HepG2 (cell line): Measurements from ENCODE around the gene ADAD2. TPM values are rescaled to one million over a fixed set of nuclear protein-coding genes. Genes with fewer than 3 reads are reported as not detected.
A peak's percentile ranks its signal among the peaks of the same experiment; 100 is the strongest.

Experiments
- KDM1A ChIP-seq: IDR thresholded peaks from 2 replicates; pipeline ENCODE4 v1.6.1; 2016; ENCODE audit warnings: missing compliant biosample characterization
- TEAD3 ChIP-seq: optimal IDR thresholded peaks from 2 replicates; pipeline ENCODE3; 2016; ENCODE audit warnings: borderline replicate concordance
- ZNF724P ChIP-seq: sonication (generic); formaldehyde crosslinking; IDR thresholded peaks from 2 replicates; pipeline ENCODE4 v1.8.0; 2022; ENCODE audit warnings: missing genetic modification reagents, borderline replicate concordance
- polyA plus RNA-seq, 8 experiments: library from polyadenylated mRNA; depleted of rRNA in 3 of 8; stranded (reverse) in 7 of 8; unstranded in 1 of 8; fragments of >200 nt; fragmentation: Illumina TruSeq in 4 of 8; extraction: Trizol in 4 of 8; gene quantifications; 2 replicates each; pipeline versions ENCODE4 v1.2.1 to v1.2.3, GENCODE V29; 2011 to 2016; ENCODE audit warnings: low read depth in 4 of 8, missing spikeins in 1 of 8, mixed read lengths in 1 of 8; ENCODE audit not compliant: insufficient read depth in 1 of 8
- total RNA-seq, 5 experiments: library from RNA; depleted of rRNA; stranded (reverse); fragments of >200 nt; fragmentation: Illumina TruSeq; extraction: Trizol; gene quantifications; 2 replicates each; pipeline ENCODE4 v1.2.3, GENCODE V29; 2016; ENCODE audit warnings: low read depth in 1 of 5
- TF ChIP-seq, protein P1 (sequence below): sonication (generic); formaldehyde crosslinking; IDR thresholded peaks from 2 replicates; pipeline ENCODE4 v1.4.0; 2020; ENCODE audit warnings: mild to moderate bottlenecking, missing genetic modification reagents
- TF ChIP-seq, protein P2 (sequence below): sonication (generic); formaldehyde crosslinking; IDR thresholded peaks from 2 replicates; pipeline ENCODE4 v1.4.0; 2020; ENCODE audit warnings: missing genetic modification reagents, mild to moderate bottlenecking, borderline replicate concordance
- TF ChIP-seq, protein P3 (sequence below): sonication (generic); formaldehyde crosslinking; IDR thresholded peaks from one replicate; pipeline ENCODE4 v1.5.1; 2020; ENCODE audit warnings: mild to moderate bottlenecking, missing genetic modification reagents; ENCODE audit errors: not compliant biosample characterization
- TF ChIP-seq, protein P4 (sequence below): sonication (generic); formaldehyde crosslinking; IDR thresholded peaks from 2 replicates; pipeline ENCODE4 v1.8.0; 2022; ENCODE audit warnings: missing genetic modification reagents, low read depth, mild to moderate bottlenecking, borderline replicate concordance
- TF ChIP-seq, protein P5 (sequence below): sonication (generic); formaldehyde crosslinking; IDR thresholded peaks from 2 replicates; pipeline ENCODE4 v1.4.0; 2020; ENCODE audit warnings: missing genetic modification reagents

Gene ADAD2
- total and polyA plus RNA-seq, 2 of the 13 experiments (the other 11 are each of a cell fraction or from before 2014, with no cell fraction given), result not detected

DNA sequence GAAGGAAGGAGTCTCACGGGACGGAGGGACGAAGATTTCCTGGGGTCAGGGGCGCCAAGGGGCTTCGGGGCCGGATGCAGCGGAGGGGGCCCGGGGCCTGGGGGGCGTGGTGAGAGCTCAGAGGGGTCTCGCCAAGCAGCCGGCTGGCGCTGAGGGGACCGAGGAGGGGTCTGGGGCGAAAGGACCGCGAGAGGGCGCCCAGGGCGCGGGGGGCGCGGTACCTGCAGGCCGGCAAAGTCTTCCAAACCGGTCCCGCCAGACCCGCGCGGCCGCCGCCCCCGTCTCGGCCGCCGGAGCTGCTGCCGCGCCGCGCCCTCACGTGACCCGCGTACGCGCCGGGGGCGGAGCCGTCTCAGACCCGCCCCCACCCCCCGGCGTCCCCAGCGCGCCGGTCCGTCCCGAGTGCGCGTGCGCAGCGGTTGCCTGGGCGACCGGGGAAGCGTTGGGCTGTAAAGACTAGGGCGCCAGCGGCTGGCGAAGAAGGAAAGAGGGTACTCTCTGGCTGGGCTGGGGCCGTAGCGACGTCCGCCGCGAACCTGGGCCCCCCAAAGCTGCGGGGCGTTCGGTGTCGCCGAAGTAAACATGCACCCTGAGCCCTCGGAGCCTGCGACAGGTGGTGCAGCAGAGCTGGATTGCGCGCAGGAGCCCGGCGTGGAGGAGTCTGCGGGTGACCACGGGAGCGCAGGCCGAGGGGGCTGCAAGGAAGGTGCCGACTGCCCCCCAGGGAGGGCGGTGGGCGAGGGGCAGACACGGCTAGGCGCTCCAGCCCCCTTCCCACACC lies 45.9 kb upstream of the ADAD2 start, which contains the start of the genes DNAAF1 and HSDL1 (continued):
- TF ChIP-seq, protein P1, sequence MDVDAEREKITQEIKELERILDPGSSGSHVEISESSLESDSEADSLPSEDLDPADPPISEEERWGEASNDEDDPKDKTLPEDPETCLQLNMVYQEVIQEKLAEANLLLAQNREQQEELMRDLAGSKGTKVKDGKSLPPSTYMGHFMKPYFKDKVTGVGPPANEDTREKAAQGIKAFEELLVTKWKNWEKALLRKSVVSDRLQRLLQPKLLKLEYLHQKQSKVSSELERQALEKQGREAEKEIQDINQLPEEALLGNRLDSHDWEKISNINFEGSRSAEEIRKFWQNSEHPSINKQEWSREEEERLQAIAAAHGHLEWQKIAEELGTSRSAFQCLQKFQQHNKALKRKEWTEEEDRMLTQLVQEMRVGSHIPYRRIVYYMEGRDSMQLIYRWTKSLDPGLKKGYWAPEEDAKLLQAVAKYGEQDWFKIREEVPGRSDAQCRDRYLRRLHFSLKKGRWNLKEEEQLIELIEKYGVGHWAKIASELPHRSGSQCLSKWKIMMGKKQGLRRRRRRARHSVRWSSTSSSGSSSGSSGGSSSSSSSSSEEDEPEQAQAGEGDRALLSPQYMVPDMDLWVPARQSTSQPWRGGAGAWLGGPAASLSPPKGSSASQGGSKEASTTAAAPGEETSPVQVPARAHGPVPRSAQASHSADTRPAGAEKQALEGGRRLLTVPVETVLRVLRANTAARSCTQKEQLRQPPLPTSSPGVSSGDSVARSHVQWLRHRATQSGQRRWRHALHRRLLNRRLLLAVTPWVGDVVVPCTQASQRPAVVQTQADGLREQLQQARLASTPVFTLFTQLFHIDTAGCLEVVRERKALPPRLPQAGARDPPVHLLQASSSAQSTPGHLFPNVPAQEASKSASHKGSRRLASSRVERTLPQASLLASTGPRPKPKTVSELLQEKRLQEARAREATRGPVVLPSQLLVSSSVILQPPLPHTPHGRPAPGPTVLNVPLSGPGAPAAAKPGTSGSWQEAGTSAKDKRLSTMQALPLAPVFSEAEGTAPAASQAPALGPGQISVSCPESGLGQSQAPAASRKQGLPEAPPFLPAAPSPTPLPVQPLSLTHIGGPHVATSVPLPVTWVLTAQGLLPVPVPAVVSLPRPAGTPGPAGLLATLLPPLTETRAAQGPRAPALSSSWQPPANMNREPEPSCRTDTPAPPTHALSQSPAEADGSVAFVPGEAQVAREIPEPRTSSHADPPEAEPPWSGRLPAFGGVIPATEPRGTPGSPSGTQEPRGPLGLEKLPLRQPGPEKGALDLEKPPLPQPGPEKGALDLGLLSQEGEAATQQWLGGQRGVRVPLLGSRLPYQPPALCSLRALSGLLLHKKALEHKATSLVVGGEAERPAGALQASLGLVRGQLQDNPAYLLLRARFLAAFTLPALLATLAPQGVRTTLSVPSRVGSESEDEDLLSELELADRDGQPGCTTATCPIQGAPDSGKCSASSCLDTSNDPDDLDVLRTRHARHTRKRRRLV (CRISPR knock-in tag), result no peak
- TF ChIP-seq, protein P2, sequence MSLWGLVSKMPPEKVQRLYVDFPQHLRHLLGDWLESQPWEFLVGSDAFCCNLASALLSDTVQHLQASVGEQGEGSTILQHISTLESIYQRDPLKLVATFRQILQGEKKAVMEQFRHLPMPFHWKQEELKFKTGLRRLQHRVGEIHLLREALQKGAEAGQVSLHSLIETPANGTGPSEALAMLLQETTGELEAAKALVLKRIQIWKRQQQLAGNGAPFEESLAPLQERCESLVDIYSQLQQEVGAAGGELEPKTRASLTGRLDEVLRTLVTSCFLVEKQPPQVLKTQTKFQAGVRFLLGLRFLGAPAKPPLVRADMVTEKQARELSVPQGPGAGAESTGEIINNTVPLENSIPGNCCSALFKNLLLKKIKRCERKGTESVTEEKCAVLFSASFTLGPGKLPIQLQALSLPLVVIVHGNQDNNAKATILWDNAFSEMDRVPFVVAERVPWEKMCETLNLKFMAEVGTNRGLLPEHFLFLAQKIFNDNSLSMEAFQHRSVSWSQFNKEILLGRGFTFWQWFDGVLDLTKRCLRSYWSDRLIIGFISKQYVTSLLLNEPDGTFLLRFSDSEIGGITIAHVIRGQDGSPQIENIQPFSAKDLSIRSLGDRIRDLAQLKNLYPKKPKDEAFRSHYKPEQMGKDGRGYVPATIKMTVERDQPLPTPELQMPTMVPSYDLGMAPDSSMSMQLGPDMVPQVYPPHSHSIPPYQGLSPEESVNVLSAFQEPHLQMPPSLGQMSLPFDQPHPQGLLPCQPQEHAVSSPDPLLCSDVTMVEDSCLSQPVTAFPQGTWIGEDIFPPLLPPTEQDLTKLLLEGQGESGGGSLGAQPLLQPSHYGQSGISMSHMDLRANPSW (CRISPR knock-in tag), result no peak
- TF ChIP-seq, protein P3, sequence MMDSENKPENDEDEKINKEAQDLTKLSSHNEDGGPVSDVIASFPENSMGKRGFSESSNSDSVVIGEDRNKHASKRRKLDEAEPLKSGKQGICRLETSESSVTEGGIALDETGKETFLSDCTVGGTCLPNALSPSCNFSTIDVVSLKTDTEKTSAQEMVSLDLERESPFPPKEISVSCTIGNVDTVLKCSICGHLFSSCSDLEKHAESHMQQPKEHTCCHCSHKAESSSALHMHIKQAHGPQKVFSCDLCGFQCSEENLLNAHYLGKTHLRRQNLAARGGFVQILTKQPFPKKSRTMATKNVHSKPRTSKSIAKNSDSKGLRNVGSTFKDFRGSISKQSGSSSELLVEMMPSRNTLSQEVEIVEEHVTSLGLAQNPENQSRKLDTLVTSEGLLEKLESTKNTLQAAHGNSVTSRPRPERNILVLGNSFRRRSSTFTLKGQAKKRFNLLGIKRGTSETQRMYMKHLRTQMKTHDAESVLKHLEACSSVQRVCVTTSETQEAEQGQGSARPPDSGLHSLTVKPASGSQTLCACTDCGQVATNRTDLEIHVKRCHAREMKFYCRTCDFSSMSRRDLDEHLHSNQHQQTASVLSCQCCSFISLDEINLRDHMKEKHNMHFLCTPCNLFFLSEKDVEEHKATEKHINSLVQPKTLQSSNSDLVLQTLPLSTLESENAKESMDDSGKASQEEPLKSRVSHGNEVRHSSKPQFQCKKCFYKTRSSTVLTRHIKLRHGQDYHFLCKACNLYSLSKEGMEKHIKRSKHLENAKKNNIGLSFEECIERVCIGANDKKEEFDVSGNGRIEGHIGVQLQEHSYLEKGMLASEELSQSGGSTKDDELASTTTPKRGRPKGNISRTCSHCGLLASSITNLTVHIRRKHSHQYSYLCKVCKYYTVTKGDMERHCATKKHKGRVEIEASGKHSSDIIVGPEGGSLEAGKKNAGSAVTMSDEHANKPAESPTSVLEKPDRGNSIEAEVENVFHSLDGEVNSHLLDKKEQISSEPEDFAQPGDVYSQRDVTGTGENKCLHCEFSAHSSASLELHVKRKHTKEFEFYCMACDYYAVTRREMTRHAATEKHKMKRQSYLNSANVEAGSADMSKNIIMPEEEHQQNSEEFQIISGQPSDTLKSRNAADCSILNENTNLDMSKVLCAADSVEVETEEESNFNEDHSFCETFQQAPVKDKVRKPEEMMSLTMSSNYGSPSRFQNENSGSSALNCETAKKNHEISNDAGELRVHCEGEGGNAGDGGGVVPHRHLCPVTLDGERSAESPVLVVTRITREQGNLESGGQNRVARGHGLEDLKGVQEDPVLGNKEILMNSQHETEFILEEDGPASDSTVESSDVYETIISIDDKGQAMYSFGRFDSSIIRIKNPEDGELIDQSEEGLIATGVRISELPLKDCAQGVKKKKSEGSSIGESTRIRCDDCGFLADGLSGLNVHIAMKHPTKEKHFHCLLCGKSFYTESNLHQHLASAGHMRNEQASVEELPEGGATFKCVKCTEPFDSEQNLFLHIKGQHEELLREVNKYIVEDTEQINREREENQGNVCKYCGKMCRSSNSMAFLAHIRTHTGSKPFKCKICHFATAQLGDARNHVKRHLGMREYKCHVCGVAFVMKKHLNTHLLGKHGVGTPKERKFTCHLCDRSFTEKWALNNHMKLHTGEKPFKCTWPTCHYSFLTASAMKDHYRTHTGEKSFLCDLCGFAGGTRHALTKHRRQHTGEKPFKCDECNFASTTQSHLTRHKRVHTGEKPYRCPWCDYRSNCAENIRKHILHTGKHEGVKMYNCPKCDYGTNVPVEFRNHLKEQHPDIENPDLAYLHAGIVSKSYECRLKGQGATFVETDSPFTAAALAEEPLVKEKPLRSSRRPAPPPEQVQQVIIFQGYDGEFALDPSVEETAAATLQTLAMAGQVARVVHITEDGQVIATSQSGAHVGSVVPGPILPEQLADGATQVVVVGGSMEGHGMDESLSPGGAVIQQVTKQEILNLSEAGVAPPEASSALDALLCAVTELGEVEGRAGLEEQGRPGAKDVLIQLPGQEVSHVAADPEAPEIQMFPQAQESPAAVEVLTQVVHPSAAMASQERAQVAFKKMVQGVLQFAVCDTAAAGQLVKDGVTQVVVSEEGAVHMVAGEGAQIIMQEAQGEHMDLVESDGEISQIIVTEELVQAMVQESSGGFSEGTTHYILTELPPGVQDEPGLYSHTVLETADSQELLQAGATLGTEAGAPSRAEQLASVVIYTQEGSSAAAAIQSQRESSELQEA (CRISPR knock-in tag), result no peak
- TF ChIP-seq KDM1A, result no peak
- TF ChIP-seq, protein P4, sequence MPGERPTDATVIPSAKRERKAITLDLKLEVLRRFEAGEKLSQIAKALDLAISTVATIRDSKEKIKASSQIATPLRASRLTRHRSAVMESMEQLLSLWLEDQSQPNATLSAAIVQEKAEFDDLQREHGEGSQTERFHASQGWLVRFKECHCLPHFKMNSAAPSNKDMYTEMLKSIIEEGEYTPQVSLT (CRISPR knock-in tag), result no peak
- TF ChIP-seq ZNF724P (CRISPR knock-in tag), result no peak
- TF ChIP-seq TEAD3 (CRISPR knock-in tag), result no peak
- TF ChIP-seq, protein P5, sequence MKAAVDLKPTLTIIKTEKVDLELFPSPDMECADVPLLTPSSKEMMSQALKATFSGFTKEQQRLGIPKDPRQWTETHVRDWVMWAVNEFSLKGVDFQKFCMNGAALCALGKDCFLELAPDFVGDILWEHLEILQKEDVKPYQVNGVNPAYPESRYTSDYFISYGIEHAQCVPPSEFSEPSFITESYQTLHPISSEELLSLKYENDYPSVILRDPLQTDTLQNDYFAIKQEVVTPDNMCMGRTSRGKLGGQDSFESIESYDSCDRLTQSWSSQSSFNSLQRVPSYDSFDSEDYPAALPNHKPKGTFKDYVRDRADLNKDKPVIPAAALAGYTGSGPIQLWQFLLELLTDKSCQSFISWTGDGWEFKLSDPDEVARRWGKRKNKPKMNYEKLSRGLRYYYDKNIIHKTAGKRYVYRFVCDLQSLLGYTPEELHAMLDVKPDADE (CRISPR knock-in tag), result peak; percentile 59; the same call in 1 of the 2 replicates
